ENCODE measurements around the gene WDFY3.

DNA sequence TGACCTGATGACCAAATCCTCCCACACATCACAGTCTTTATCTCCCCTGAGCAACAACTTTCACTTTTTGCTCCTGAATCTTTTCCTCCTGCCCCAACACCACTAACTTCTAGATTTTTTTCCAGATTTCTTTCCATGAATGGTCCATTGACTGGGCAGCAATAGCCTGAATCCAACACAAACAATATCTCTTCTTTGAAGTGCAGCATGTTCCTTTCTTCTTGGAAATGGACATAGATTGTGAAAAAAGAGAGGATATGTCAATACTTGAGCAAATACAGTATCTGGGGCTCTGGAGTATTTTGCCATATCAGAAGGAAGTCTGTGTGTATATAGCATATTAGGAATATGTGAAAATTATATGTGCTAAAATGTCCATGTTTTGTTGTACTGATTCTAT is 328.4 kb downstream of the WDFY3 start:
- no peak for TF ChIP-seq EZH2phosphoT487 (IDR thresholded peaks at IDR 0.05; ENCODE audit: low read depth)
- TF ChIP-seq, protein P1, sequence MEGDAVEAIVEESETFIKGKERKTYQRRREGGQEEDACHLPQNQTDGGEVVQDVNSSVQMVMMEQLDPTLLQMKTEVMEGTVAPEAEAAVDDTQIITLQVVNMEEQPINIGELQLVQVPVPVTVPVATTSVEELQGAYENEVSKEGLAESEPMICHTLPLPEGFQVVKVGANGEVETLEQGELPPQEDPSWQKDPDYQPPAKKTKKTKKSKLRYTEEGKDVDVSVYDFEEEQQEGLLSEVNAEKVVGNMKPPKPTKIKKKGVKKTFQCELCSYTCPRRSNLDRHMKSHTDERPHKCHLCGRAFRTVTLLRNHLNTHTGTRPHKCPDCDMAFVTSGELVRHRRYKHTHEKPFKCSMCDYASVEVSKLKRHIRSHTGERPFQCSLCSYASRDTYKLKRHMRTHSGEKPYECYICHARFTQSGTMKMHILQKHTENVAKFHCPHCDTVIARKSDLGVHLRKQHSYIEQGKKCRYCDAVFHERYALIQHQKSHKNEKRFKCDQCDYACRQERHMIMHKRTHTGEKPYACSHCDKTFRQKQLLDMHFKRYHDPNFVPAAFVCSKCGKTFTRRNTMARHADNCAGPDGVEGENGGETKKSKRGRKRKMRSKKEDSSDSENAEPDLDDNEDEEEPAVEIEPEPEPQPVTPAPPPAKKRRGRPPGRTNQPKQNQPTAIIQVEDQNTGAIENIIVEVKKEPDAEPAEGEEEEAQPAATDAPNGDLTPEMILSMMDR (IDR thresholded peaks at IDR 0.05; ENCODE audit: low read depth, low read length) = no peak

All from OCI-LY3 (cell line).